Esophagus squamous epithelium (tissue), 4 donors: Measurements from ENCODE around the gene DROSHA.

ENCODE experiments used
- POLR2A ChIP-seq, 4 donors: fragments of 450-650 bp; IDR thresholded peaks; one replicate each; pipeline ENCODE4 v1.6.1; 2017; ENCODE audit warnings: antibody characterized with exemption in 4 of 4, mild to moderate bottlenecking in 4 of 4, moderate library complexity in 3 of 4
- TF ChIP-seq, protein P1 (sequence below), 6 experiments: fragments of 450-650 bp in 4 of 6; fragments of 200-600 bp in 2 of 6; sonication (generic) in 2 of 6; IDR thresholded peaks; one replicate each; pipeline ENCODE4 v1.5.1; 2016 to 2019; ENCODE audit warnings: antibody characterized with exemption in 6 of 6, mild to moderate bottlenecking in 4 of 6, moderate library complexity in 4 of 6

DNA sequence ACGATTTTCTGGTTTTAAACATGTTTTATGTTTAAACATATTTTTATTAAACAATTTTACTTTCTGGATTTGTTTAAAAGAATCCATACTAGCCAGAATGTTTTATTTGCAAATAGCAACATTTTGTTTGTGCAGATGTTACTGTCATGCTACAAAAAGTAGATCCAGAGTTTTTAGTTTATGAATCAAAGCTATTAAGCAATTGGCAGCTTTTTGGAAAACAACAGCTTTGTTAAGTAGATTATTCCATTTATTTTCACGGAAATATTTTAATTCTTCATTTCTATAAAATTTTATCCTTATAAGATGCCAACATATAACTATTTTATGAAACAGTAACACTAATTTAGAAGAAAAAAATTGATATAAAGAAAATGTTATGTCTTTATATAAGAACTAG, 60.9 kb downstream of the DROSHA start:
- TF ChIP-seq, protein P1, sequence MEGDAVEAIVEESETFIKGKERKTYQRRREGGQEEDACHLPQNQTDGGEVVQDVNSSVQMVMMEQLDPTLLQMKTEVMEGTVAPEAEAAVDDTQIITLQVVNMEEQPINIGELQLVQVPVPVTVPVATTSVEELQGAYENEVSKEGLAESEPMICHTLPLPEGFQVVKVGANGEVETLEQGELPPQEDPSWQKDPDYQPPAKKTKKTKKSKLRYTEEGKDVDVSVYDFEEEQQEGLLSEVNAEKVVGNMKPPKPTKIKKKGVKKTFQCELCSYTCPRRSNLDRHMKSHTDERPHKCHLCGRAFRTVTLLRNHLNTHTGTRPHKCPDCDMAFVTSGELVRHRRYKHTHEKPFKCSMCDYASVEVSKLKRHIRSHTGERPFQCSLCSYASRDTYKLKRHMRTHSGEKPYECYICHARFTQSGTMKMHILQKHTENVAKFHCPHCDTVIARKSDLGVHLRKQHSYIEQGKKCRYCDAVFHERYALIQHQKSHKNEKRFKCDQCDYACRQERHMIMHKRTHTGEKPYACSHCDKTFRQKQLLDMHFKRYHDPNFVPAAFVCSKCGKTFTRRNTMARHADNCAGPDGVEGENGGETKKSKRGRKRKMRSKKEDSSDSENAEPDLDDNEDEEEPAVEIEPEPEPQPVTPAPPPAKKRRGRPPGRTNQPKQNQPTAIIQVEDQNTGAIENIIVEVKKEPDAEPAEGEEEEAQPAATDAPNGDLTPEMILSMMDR (IDR thresholded peaks at IDR 0.05) = no peak
- no peak for TF ChIP-seq POLR2A (IDR thresholded peaks at IDR 0.05)
